Astrocyte (in vitro differentiated cells and primary cell): ENCODE data around the gene BEND6. TPM values are rescaled to one million over a fixed set of nuclear protein-coding genes. Genes with fewer than 3 reads are reported as not detected.
A peak's percentile ranks its signal among the peaks of the same experiment; 100 is the strongest.

Experiments used
- DNase-seq: peaks from one replicate; pipeline ENCODE4 v3.0.0-alpha.2; 2010; ENCODE audit warnings: low read depth
- FAIRE-seq: peaks from 2 replicates; lab custom pipeline; 2011; peaks lifted over from hg19 to GRCh38; lab: Jason Lieb, UNC
- H2AFZ ChIP-seq: 2 replicates; pipeline ENCODE4 v1.6.0; 2012; ENCODE audit warnings: low read depth, low read length, inconsistent platforms
- H3K27ac ChIP-seq: 2 replicates; pipeline ENCODE4 v1.5.1; 2011; ENCODE audit warnings: low read depth, low read length, inconsistent platforms
- H3K27me3 ChIP-seq: 2 replicates; pipeline ENCODE4 v1.6.0; 2011; ENCODE audit warnings: low read length, inconsistent platforms; ENCODE audit not compliant: insufficient read depth
- H3K36me3 ChIP-seq: 2 replicates; pipeline ENCODE4 v1.5.1; 2011; ENCODE audit warnings: low read length, inconsistent platforms; ENCODE audit not compliant: insufficient read depth
- H3K4me1 ChIP-seq: 2 replicates; pipeline ENCODE4 v1.5.1; 2011; ENCODE audit warnings: low read length, inconsistent platforms; ENCODE audit not compliant: insufficient read depth
- H3K4me2 ChIP-seq: 2 replicates; pipeline ENCODE4 v1.6.0; 2012; ENCODE audit warnings: low read length, inconsistent platforms
- H3K4me3 ChIP-seq: 2 replicates; pipeline ENCODE4 v1.5.1; 2011; ENCODE audit warnings: low read depth, mild to moderate bottlenecking, low read length, inconsistent platforms; ENCODE audit not compliant: insufficient read depth
- H3K79me2 ChIP-seq: 2 replicates; pipeline ENCODE4 v1.6.0; 2012; ENCODE audit warnings: mild to moderate bottlenecking, low read length, inconsistent platforms; ENCODE audit not compliant: insufficient read depth
- H3K9ac ChIP-seq: 2 replicates; pipeline ENCODE4 v1.6.0; 2012; ENCODE audit warnings: mild to moderate bottlenecking, low read length, inconsistent platforms
- H3K9me3 ChIP-seq: 2 replicates; pipeline ENCODE4 v1.5.1; 2012; ENCODE audit warnings: low read depth, mild to moderate bottlenecking, low read length, inconsistent platforms; ENCODE audit not compliant: insufficient read depth
- H4K20me1 ChIP-seq: 2 replicates; pipeline ENCODE4 v1.6.0; 2012; ENCODE audit warnings: low read length, inconsistent platforms; ENCODE audit not compliant: insufficient read depth
- H3K27ac Mint-ChIP-seq: one replicate; pipeline ENCODE4 v1.8.0; 2021; ENCODE audit warnings: mild to moderate bottlenecking, mixed read lengths; ENCODE audit not compliant: unreplicated experiment
- H3K27me3 Mint-ChIP-seq: one replicate; pipeline ENCODE4 v1.8.0; 2021; ENCODE audit warnings: low read depth, mixed read lengths; ENCODE audit not compliant: unreplicated experiment
- H3K36me3 Mint-ChIP-seq: one replicate; pipeline ENCODE4 v1.8.0; 2021; ENCODE audit warnings: low read depth, mixed read lengths; ENCODE audit not compliant: unreplicated experiment
- H3K4me1 Mint-ChIP-seq: one replicate; pipeline ENCODE4 v1.8.0; 2021; ENCODE audit warnings: low read depth, mixed read lengths; ENCODE audit not compliant: unreplicated experiment
- H3K4me3 Mint-ChIP-seq: one replicate; pipeline ENCODE4 v1.8.0; 2021; ENCODE audit warnings: mild to moderate bottlenecking, moderate library complexity, mixed read lengths; ENCODE audit not compliant: unreplicated experiment
- H3K9me3 Mint-ChIP-seq: one replicate; pipeline ENCODE4 v1.8.0; 2021; ENCODE audit warnings: mild to moderate bottlenecking, mixed read lengths; ENCODE audit not compliant: unreplicated experiment
- EZH2 ChIP-seq: IDR thresholded peaks from 2 replicates; pipeline ENCODE4 v1.6.1; 2012; ENCODE audit warnings: mild to moderate bottlenecking, low read length, inconsistent platforms; ENCODE audit not compliant: insufficient read depth
- total RNA-seq: library from RNA; stranded (reverse); gene quantifications from 2 replicates; pipeline ENCODE4 v1.2.1, GENCODE V29; 2021
- TF ChIP-seq, protein P1 (sequence below): IDR thresholded peaks from 2 replicates; pipeline ENCODE4 v1.5.1; 2011; ENCODE audit warnings: low read depth, mild to moderate bottlenecking, inconsistent platforms, low read length, moderate library complexity; ENCODE audit not compliant: insufficient read depth

Gene BEND6
- total RNA-seq, 1 donor from 2014 or later, result 8.3 TPM

DNA sequence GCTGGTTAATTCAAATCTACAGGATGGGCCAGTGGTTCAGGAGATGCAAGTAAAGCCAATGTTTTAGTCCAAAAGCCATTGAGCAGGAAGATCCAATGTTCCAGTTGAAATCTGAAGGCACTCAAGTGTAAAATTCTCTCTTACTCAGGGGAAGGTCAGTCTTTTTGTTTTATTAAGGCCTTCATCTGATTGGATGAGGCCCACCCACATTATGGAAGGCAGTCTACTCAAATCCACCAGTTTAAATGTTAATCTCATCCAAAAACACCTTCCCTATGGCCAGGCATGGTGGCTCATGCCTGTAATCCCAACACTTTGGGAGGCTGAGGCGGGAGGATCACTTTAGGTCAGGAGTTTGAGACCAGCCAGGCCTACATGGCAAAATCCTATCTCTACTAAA is 31.3 kb upstream of the BEND6 start:
- H2AFZ ChIP-seq, result no peak overlapping the region
- H3K36me3 ChIP-seq, result no peaks in the 10 kb centered on the region
- H3K9me3 ChIP-seq, result no peaks in the 10 kb centered on the region
- no peak overlapping the region for H3K4me2 ChIP-seq
- peaks cover 4% of the 10 kb centered on the region for H4K20me1 ChIP-seq
- Mint-ChIP-seq H3K27me3 (no peaks in the 10 kb centered on the region), H3K4me1 (peaks cover 7% of the 10 kb centered on the region), H3K4me3 (no peak overlapping the region), H3K9me3 (no peaks in the 10 kb centered on the region), H3K36me3 (no peaks in the 10 kb centered on the region), H3K27ac (no peak overlapping the region)
- DNase-seq (no peak), FAIRE-seq (no peak)
- H3K9ac ChIP-seq, result no peak overlapping the region
- H3K79me2 ChIP-seq, result no peaks in the 10 kb centered on the region
- TF ChIP-seq, protein P1, sequence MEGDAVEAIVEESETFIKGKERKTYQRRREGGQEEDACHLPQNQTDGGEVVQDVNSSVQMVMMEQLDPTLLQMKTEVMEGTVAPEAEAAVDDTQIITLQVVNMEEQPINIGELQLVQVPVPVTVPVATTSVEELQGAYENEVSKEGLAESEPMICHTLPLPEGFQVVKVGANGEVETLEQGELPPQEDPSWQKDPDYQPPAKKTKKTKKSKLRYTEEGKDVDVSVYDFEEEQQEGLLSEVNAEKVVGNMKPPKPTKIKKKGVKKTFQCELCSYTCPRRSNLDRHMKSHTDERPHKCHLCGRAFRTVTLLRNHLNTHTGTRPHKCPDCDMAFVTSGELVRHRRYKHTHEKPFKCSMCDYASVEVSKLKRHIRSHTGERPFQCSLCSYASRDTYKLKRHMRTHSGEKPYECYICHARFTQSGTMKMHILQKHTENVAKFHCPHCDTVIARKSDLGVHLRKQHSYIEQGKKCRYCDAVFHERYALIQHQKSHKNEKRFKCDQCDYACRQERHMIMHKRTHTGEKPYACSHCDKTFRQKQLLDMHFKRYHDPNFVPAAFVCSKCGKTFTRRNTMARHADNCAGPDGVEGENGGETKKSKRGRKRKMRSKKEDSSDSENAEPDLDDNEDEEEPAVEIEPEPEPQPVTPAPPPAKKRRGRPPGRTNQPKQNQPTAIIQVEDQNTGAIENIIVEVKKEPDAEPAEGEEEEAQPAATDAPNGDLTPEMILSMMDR, result no peak
- no peak for TF ChIP-seq EZH2
- H3K4me1 ChIP-seq, result peaks cover 4% of the 10 kb centered on the region
- H3K4me3 ChIP-seq, result no peak overlapping the region
- no peak overlapping the region for H3K27ac ChIP-seq
- no peaks in the 10 kb centered on the region for H3K27me3 ChIP-seq

DNA sequence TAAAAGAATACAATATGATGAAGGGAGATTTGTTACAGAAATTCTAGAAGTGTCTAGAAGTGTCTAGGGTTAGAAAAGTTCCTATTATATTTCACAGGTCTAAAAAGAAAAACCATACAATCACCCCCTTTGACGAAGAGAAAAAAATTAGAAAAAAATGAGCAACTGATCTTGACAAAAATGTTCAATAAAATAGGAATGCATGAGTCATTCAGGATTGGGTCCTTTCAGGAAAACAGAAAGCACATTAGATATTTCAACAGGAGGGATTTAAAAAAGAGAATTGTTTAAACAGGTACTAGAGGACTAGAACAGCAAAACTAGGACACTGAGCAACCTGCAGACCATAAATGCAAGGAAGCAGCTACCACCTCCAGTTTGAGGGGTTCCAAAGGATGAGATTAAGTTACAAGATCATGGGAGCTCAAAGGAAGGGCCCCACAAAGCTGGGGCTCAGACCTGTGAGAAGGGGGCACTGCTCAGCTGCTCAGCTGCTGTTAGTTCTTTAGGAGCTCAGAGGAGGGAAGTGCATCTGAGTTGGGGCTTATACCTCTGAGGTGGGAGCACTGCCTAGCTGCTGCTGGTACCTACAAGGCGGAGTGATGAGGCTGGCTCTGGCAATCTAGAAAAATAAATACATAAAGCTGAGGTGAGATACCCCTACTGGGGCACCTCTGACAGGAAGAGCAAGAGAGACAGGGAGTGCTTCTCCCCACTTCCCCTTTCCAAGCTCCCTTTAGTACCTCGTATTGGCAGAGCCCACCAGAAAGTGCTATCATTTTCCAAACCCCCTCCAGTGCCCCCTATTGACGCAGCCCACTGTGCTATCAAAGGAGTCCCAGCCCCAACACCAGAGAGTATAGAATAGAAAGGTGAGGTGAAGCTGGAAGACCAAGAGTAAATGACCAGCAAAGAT is 27.1 kb upstream of the BEND6 start:
- peaks cover 1% of the 10 kb centered on the region for H3K9me3 Mint-ChIP-seq
- H3K27ac Mint-ChIP-seq, result no peak overlapping the region

More for the DNA sequence above, 27.1 kb upstream of the BEND6 start:
- no peak overlapping the region for H3K4me3 ChIP-seq
- H3K4me2 ChIP-seq, result peak overlapping the region; percentile 50
- H3K4me1 ChIP-seq, result peaks cover 4% of the 10 kb centered on the region
- H3K4me3 Mint-ChIP-seq, result no peak overlapping the region
- no peaks in the 10 kb centered on the region for H3K9me3 ChIP-seq
- peak; percentile 78 for FAIRE-seq
- H3K27me3 Mint-ChIP-seq, result peaks cover 1% of the 10 kb centered on the region
- peaks cover 8% of the 10 kb centered on the region for H3K36me3 Mint-ChIP-seq
- DNase-seq, result no peak
- no peaks in the 10 kb centered on the region for H3K36me3 ChIP-seq
- TF ChIP-seq, protein P1, result no peak
- TF ChIP-seq EZH2, result no peak
- no peak overlapping the region for H3K9ac ChIP-seq
- no peak overlapping the region for H2AFZ ChIP-seq
- peaks cover 4% of the 10 kb centered on the region for H4K20me1 ChIP-seq
- H3K27me3 ChIP-seq, result no peaks in the 10 kb centered on the region
- H3K27ac ChIP-seq, result no peak overlapping the region
- no peaks in the 10 kb centered on the region for H3K79me2 ChIP-seq
- H3K4me1 Mint-ChIP-seq, result peaks cover 7% of the 10 kb centered on the region
